HG03571 (cell line): ENCODE data around the gene INMT.

ENCODE experiments used
- ATAC-seq: cut with Tn5 transposase; IDR thresholded peaks from one replicate; pipeline ENCODE4 v1.9.1; 2021; ENCODE audit not compliant: unreplicated experiment

INMT gene

DNA sequence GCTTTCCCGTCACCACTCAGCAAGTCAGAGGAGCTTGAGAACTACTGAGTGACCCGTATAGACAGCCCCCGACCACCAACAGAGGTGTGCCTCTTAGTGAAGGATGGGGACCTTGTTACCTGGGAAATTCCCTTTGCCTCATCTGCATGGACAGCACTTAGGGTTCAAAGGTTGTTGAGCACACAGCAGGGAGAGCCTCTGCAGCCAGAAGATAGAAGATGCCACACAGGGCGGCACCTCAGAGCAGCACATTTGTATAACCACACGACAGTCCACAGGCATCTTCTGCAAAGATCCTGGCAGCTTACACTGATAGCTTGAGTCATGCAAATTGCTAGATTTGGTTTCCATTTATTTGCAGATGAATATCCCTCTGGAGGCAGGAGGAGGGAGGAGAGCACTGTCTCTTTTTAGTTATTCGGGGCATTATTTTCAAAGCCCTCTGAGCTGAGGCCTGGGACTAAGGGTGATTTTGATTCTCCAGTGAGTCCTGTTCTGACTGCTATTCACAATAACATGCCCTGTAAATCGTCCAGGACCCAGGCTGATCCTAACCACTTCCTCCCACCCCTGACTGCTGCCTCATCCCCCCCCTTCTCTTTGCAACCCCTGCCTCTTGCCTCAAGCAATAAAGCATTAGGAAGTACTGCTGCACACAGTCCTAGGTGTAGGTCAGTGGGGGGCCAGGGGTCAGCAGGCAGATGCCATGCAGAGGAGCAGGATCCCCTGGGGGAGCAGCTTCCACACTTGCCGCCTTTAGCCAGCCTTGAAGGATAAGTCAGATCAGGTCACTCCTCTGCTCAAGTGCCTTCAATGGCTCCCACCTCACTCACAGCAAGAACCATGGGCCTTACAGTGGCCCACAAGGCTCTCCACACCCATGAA is 24.6 kb upstream of the INMT start:
- no peak for ATAC-seq

DNA sequence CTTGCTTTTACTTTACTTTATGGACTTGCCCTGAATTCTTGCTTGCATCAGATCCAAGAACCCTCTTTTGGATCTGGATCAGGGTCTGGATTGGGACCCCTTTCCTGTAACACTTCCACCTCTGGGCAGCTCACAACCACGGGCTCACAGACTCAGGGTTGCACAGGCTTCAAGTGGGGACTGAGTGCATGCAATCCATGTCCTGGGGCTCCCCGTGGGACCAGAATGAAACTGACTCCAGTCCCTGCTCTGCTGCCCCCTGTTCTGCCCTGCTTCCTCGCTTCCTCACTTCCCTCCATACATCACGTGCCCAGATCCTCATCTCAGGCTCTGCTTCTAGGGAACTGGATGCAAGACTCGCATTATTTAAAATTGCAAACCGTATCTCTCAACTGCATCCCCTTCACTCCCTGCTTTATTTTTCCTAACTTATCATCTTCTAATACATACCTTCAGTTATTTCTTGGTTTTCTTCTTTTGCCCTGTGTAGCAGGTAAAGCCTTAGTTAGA is 23.3 kb upstream of the INMT start:
- ATAC-seq, result no peak

DNA sequence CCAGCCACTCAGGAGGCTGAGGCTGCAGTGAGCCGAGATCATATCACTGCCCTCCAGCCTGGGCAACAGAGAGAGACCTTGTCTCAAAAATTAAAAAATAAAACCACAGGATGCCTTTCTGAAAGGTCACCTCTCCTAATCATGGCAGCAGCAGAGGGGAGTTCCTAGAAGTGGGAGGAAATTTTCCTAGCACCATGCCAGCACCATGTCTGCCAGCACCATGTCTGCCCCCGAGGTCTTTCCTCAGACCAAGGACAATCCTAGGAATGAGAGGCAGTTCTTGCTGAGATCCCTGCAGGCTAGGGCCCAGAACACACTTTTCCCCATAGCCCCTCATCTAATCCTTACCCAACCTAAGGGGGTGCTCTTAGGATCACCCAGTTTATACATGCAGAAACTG is 22.3 kb upstream of the INMT start:
- no peak for ATAC-seq

DNA sequence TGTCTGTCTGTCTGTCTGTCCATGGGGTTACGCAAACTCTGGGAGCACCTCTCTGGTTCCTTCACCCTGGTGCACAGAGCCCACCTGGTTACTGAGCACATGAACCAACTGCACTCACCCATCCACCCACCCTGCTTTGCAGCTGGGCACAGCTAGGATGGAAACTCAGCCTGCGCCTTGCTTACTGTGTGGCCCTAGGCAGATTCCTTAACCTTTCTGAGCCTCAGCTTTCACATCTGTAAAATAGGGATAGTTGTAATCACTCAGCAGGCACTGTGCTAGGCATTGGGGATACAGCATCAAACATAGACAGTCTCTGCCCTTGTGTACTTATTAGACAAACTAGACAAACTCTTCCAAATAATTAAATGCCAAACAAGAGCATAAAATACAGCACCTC is 21.8 kb upstream of the INMT start:
- ATAC-seq, result no peak

DNA sequence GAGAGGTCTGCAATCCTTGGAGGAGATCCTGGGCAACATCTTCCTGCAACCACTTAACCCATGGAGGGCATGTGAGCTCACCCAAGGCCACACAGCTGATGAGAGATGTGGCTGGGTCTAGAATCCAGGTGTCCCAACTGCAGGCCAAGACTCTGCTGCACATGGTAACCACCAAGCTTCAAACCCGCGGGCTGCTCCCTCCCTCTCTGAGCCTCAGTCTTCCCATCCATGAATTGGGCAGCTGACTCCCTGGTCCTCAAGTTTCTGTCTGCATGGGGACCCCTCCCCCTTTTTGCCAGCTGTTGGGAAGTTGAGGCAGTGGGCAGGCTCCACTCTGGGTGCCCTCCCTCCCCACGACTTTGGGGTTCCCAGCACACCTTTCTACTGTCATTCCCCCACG is 20.9 kb upstream of the INMT start:
- no peak for ATAC-seq

DNA sequence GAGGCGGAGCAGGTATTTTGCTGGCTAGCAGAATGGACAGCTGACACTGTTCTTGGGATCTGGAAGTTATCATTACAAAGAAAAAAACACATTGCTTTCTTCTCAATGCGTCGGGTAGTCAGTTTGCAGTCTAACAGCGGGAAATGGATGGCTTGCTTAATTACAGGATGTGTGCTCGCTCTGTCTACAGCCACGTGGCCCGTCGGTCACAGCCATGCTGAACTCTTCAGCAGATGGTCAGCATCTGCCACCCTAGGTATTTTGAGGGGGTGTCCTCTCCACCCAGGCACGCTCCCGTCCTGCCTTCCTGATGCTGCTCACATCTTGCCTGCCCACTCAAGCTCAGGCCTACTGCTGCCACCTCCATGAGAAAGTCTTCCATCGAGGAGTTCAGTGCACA is 20.4 kb upstream of the INMT start:
- no peak for ATAC-seq

DNA sequence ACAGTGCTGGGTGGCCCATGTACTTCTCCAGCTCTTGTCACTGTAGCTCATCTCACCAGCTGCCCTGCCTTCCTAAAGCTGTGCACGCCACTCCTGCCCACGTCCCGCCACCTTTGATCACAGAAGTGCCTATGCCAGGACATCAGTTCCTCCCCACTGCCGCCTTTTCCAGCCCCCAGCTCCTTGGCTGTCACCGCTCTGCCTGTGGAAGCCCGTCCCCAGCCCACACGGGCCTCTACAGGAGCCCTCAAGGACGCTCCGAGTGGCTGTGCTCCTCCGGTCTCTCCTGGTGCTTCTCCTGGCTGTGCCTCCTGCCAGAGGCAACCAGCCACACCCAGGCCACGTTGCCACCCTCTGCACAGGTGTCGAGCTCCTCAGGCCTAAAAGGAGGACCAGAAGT is 19.3 kb upstream of the INMT start:
- ATAC-seq, result no peak

DNA sequence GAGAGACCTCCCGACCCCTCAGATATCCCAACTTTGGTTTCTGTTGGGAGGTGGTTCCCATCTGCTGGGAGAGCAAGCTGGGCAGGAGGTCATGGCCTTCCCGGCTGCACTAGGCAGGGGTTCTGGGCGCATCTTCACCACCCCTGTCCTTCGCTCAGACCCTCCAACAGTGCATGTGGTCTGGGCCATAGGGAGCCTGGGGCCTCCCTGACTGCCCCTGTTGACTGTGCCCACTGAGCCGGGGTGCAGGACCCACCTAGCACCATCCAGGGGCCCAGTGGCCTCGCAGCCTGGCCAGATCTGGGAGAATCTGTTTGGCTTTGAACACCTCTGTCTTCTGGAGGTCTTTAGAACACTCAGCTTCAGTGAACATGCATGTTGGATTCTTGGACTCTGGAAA is 18.7 kb upstream of the INMT start:
- no peak for ATAC-seq

DNA sequence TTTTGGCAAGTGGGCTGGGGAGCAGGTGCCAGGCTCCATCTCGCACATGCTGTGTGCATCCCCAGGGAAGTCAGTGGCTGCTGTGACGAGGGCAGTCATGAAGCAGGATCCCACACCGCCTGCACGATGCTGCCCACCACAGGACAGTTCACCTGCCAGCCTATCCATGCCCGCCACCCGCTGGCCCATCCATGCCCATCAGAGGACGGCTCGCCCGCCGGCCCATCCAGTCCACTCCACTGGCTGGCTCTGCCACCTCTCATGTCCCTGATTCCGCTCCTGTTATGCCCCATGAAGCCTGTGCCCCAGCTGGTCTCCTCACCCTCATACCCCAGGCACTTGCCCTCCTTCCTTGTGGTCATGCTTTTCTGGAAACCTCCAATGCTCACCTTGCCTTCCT is 18.2 kb upstream of the INMT start:
- no peak for ATAC-seq

DNA sequence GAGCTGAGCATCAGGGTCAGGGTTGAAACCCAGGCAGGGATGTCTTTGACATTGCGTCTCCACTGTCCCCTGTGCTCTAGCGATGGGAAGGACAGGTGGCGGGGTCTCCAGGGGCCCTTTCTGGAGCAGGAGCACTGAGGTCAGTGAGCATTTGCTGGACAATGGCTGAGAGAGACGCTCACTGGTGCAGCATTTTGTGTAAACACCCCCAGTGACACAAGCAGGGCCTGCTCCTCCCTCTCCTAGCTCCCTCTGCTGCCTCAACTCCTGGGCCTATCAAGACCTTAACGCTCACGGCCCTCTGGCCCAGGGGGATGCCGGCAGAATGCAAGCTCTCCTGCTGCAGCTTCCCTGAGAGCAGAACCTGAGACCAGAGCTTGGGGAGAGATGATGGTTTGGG is 17.4 kb upstream of the INMT start:
- no peak for ATAC-seq

DNA sequence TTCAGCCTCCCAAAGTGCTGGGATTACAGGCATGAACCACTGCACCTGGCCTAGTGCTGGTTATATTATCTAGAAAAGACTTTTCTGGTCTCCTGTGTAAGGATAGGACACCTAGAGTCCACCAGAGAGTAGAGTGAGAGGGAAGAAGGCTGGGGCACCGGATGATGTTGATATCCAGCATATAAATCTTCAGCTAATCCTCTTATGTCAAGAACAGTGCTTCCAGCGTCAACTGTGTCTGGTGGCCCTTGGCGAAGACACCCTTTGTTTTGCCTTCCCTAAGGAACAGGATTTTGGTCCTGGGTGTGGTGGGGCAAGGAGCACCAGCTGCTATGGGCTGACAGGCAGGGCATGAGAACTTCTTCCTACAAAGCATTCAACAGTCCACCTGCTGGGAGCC is 16.3 kb upstream of the INMT start:
- no peak for ATAC-seq

DNA sequence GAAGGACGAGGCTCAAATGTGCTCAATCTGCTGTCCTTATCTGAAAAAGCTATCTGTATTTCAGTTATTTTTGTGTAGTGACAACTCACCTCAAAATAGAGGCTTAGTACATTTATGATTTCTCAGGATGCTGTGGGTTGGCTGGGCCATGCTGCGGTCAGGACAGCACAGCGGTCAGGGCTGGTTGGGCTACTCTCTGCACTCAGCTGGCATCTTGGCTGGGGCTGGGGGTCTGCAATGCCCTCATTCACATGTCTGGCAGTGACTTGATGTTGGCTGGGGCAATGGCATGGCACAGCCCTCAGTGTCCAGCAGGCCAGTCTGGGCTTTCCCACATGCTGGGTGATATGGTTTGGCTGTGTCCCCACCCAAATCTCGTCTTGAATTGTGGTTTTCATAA is 15.6 kb upstream of the INMT start:
- no peak for ATAC-seq

DNA sequence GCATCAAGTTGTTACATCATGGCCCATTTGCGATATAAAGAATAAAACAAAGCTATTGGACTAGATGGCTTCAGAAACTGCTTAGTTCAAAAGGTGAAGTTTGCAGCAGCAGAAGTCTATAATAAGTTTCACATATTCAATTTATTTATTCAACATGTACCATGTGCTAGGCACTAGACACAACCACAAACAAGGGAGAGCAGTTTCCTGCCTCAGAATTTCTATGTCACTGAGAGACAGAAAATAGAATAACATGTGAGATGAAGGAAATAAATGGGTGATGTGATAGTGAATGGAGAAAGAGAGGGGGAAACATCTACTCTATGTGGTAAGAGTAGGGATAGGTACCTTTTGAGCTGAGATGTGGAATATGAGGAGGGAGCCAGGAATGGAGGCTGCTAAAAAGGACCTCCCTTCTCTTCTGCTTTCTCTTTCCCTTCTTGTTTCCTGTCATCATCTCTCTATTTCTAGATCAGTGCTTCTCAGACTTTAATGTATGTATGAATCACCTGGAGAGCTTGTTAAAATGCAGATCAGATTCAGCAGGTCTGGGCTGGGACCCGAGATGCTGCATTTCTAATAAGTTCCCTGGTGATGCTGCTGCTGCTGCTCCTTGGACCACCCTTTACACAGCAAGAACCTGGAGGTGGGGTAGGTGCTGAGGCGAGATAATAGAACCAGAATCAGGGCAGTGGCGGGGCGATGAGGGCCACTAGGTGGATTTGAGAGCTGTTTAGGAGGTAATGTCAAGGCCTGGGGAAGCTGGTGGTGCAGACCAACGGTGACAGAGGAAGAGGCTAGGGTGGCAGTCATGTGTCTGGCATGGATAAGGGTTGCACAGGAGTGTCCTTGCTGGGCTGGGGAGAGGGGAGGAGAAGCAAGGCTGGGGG is 13.7 kb upstream of the INMT start:
- ATAC-seq, result no peak

DNA sequence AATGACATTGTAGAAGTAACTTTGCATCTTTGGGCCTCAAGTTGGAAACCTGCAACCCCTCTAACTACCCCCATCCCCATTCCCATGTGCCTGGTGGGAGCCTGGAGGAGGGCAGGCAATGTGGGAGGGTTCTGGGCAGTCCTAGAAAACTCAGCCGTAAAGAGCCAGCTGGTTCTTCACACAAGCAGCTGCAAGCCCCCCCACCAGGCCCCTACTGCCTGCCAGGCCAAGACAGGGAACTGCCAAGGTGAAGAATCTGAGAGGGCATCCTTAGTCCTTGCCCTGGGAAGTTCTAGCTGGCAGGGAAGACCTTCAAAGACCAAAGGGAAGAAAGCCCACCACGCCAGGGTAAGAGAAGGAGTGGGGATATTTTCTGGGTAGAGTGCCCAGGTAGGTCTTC is 12.2 kb upstream of the INMT start:
- ATAC-seq, result no peak

DNA sequence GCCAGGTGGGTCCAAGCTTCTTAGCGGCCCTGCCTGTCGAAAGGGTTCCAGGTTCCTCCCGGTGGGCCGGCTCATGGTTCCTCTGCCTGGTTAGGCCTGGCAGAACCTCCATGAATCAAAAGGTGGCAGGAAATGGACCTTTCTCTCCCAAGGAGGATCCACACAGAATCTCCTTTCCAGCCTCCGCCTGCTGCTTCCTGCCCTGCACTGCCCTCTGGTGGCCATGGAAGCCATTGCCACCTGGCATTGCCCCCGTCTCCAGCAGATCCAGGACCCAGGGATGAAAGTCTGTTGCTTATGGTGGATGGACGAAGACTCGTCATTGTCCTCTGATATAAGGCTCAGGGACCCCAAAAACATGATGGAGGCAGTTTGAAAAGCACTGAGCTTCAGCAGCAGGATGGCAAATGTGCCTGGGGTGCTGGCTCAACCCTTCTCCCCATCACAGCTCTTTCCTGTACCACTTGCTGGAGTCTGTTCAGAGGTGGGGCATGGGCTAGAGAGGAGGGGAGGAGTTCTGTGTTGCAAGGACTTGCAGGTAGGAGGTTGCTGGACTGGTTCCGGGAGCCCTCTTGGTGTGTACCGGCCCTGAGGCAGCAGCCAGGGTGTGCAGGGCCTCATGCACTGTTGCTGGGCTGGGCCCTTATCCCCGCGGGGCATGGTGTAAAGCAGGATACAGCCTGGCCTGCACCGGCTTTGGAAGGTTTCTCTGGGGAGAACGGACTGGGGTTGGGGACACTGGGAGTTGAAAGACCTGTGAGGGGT is 11.3 kb upstream of the INMT start:
- no peak for ATAC-seq

DNA sequence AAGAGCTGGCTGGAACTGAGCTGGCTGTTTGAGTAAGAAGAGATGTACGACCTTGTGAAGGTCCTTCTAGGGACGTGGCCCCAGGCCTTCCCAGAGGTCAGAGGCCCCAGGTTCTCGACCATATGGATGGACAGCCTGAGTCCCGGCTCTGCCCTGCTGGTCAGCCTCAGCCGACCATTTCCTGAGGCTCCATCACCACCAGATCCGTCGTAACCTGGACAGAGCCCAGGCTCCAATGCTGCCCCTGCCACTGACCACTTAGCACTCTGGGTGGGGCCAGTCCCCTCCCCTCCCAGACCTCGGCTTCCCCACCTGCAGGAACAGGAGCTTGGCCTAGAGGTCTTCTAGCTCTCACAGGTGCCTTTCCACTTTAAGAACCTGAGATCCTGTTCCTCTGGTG is 10.6 kb upstream of the INMT start:
- ATAC-seq, result no peak

DNA sequence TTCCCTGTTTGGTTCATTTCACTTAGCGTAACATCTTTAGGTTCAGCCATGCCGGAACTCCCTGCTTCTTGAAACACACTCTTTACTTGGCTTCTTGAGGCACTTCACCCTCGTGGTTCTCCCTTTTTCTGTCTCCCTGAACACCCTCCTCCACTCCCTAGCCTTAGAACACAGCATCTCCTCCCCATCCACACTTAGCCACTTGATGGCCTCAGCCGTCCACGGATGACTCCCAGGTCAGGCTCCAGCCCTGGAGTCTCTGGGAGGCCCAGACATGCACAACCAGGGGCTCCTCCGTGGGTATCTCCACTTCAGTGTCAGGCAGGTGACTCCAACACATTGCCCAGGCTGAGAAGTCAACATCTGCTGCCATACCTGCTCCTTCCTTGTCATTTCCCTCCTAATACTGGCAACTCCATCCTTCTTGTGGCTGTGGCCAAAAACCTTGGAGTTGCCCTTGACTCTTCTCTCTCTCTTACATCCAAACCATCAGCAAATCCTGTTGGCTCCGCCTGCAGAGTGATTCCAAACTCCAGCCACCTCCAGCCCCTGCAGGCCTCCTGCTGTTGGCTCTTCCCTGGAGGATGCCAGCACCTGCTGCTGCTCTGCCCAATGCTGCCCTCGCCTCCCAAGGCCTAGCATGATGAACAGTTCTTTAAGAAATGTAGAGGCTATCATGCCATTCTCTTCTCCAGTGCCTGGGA is 8.4 kb upstream of the INMT start:
- ATAC-seq, result no peak

DNA sequence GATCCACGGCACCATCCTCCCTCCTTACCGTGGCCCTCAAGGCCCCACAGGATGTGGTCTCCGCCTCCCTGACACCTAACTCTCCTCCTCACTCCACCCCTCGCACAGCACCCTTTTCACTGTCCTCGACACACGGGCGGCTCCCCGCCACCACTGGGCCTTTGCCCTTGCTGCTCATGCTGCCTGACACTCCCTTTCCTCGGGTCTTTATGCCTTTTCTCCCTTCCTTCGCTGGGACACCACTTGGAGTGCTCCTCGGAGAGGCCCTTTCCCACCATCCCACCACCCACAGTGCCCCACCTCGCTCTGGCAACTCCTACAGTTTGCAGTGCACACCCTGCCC is 7.9 kb upstream of the INMT start:
- no peak for ATAC-seq

DNA sequence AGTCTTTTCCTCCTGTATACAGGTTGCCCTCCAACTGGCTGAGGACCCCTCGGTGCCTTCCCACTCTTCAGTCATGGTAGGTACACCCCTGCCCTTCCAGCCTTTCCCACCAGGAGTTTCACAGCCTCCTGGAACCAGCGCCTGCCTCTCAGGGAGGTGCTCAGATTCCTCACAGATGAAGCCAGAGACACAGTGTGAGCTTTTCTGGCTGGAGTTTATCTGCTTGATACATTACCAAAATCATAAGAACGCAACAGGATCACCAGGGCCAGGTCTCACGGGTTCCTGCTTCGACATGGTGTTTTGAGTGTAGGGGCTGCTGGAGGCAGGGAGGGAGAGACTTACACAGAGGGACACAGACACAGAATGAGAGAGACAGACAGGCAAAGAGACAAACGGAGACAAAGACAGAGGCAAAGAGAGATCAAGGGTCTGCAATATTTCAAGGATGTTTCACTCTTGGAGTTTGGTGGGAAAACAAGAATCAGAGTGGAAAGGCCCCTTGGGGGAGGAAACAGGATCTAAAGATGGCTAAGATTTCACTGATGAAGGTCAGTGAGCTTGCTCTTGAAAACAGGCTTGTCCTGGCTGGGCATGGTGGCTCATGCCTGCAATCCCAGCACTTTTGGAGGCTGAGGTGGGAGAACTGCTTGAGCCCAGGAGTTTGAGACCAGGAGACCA is 6.5 kb upstream of the INMT start:
- ATAC-seq, result no peak

DNA sequence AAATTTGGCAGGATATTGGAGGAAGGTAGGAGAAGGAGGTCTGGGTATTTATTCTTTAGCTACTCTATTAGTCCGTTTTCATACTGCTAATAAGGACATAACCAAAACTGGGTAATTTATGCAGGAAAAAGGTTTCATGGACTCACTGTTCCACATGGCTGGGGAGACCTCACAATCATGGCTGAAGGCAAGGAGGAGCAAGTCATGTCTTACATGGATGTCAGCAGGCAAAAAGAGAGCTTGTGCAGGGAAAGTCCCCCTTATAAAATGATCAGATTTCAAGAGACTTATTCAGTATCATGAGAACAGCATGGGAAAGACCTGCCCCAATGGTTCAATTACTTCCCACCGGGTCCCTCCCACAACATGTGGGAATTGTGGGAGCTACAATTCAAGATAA is 1.9 kb upstream of the INMT start:
- ATAC-seq, result no peak
